HCT116 (cell line): ENCODE data around the gene SLC44A5. TPM values are rescaled to one million over a fixed set of nuclear protein-coding genes. Genes with fewer than 3 reads are reported as not detected.

Experiments used
- ATAC-seq: fragments of 200-7000 bp; cut with Tn5 transposase; 2 replicates; pipeline ENCODE4 v1.9.1; 2020; ENCODE audit warnings: mild to moderate bottlenecking, moderate library complexity
- BruUV-seq: library from RNA; stranded (reverse); fragments of 400-500 nt; replicated peaks from 2 replicates; lab custom pipeline; 2021; lab: Mats Ljungman, UMichigan
- CTCF ChIA-PET: fragments of 300-600 bp; sonication (Branson Sonifier 250); formaldehyde crosslinking; loops from one replicate; lab custom pipeline; 2021; ENCODE audit warnings: antibody characterized with exemption; lab: Charles Lee
- POLR2A ChIA-PET: fragments of 300-600, 350-600 bp; sonication (Branson Sonifier 250); formaldehyde crosslinking; loops from one replicate; lab custom pipeline; 2021; ENCODE audit warnings: antibody characterized with exemption; lab: Charles Lee
- RAD21 ChIA-PET, 2 experiments: fragments of 300-600 bp; sonication (Branson Sonifier 250); formaldehyde crosslinking; loops; one replicate each; lab custom pipeline; 2023; ENCODE audit warnings: low total read pairs in 2 of 2; ENCODE audit not compliant: uncharacterized antibody in 2 of 2, unreplicated experiment in 2 of 2, low non-redundant PET in 1 of 2; lab: Charles Lee
- DNase-seq: peaks from one replicate; pipeline ENCODE4 v3.0.0-alpha.2; 2010; ENCODE audit warnings: low read depth, low spot score
- H2AFZ ChIP-seq: fragments of 200-600 bp; shearing (Covaris generic), sonication (generic); 2 replicates; pipeline ENCODE4 v1.6.1; 2017; ENCODE audit warnings: low read depth, mixed run types, mixed read lengths, antibody characterized with exemption, low read length; ENCODE audit not compliant: poor library complexity, severe bottlenecking
- H3K27ac ChIP-seq: 2 replicates; pipeline ENCODE4 v1.5.1; 2012; ENCODE audit warnings: low read depth, low read length
- H3K27me3 ChIP-seq: fragments of 200-600 bp; sonication (generic); 2 replicates; pipeline ENCODE4 v1.6.1; 2016; ENCODE audit warnings: mixed run types, low read length, mixed read lengths; ENCODE audit not compliant: insufficient read depth
- H3K36me3 ChIP-seq, 2 experiments: fragments of 200-500 bp in 1 of 2; fragments of 200-600 bp in 1 of 2; sonication (Bioruptor generic) in 1 of 2; sonication (generic) in 1 of 2; 2 replicates each; pipeline versions ENCODE4 v1.5.1 to v1.6.1; 2014 to 2016; ENCODE audit warnings: low read length in 2 of 2, inconsistent platforms in 1 of 2, mixed read lengths in 1 of 2, mixed run types in 1 of 2; ENCODE audit not compliant: insufficient read depth in 2 of 2, control insufficient read depth in 1 of 2
- H3K4me1 ChIP-seq, 2 experiments: fragments of 200-600 bp in 1 of 2; sonication (generic) in 1 of 2; 2 replicates each; pipeline versions ENCODE4 v1.5.1 to v1.6.1; 2012 to 2017; ENCODE audit warnings: low read length in 2 of 2, inconsistent platforms in 1 of 2, mild to moderate bottlenecking in 1 of 2, mixed read lengths in 1 of 2, mixed run types in 1 of 2, moderate library complexity in 1 of 2; ENCODE audit not compliant: insufficient read depth in 2 of 2, control insufficient read depth in 1 of 2
- H3K4me2 ChIP-seq: fragments of 200-600 bp; sonication (generic); 2 replicates; pipeline ENCODE4 v1.6.1; 2017; ENCODE audit warnings: mixed run types, low read length, mixed read lengths
- H3K4me3 ChIP-seq, 2 experiments: fragments of 200-600 bp in 1 of 2; sonication (generic) in 1 of 2; replicated peaks in 1 of 2; 2 replicates each; pipeline ENCODE4 v1.5.1; 2011 to 2016; ENCODE audit warnings: low read length in 2 of 2, control low read depth in 1 of 2, low read depth in 1 of 2, mild to moderate bottlenecking in 1 of 2, mixed read lengths in 1 of 2, mixed run types in 1 of 2
- H3K79me2 ChIP-seq: fragments of 200-600 bp; sonication (generic); 2 replicates; pipeline ENCODE4 v1.6.1; 2017; ENCODE audit warnings: mild to moderate bottlenecking, mixed run types, low read length, moderate library complexity, mixed read lengths; ENCODE audit not compliant: insufficient read depth
- H3K9ac ChIP-seq: fragments of 200-600 bp; sonication (generic); 2 replicates; pipeline ENCODE4 v1.6.1; 2016; ENCODE audit warnings: low read length, mixed read lengths
- H3K9me2 ChIP-seq: fragments of 200-600 bp; sonication (generic), shearing (Covaris generic); 2 replicates; pipeline ENCODE4 v1.6.1; 2017; ENCODE audit warnings: mixed run types, mild to moderate bottlenecking, moderate library complexity; ENCODE audit not compliant: insufficient read depth
- H3K9me3 ChIP-seq, 2 experiments: fragments of 200-500 bp in 1 of 2; fragments of 200-600 bp in 1 of 2; sonication (Bioruptor generic) in 1 of 2; sonication (generic) in 1 of 2; 2 replicates each; pipeline ENCODE4 v1.6.1; 2014 to 2017; ENCODE audit warnings: low read length in 2 of 2, mixed read lengths in 2 of 2, inconsistent platforms in 1 of 2, low read depth in 1 of 2, mild to moderate bottlenecking in 1 of 2, mixed run types in 1 of 2, moderate library complexity in 1 of 2; ENCODE audit not compliant: control insufficient read depth in 1 of 2, insufficient read depth in 1 of 2
- H4K20me1 ChIP-seq: fragments of 200-600 bp; sonication (generic), shearing (Covaris generic); 2 replicates; pipeline ENCODE4 v1.6.1; 2017; ENCODE audit warnings: mixed run types, mild to moderate bottlenecking, moderate library complexity; ENCODE audit not compliant: insufficient read depth
- CEBPB ChIP-seq: IDR thresholded peaks from 2 replicates; pipeline ENCODE4 v1.6.1; 2012; ENCODE audit warnings: low read depth
- CTCF ChIP-seq, 3 experiments: fragments of 200-600 bp in 1 of 3; sonication (generic) in 1 of 3; IDR thresholded peaks in 2 of 3; conservative IDR thresholded peaks in 1 of 3; 2 replicates each; pipeline ENCODE4 v1.5.1; 2012 to 2017; ENCODE audit warnings: low read depth in 2 of 3, low read length in 2 of 3, antibody characterized with exemption in 1 of 3, borderline replicate concordance in 1 of 3, control low read depth in 1 of 3, mild to moderate bottlenecking in 1 of 3, mixed read lengths in 1 of 3, mixed run types in 1 of 3, moderate library complexity in 1 of 3; ENCODE audit not compliant: insufficient read depth in 1 of 3
- EGR1 ChIP-seq: IDR thresholded peaks from 2 replicates; pipeline ENCODE4 v1.6.1; 2012; ENCODE audit warnings: low read depth
- ELF1 ChIP-seq: IDR thresholded peaks from 2 replicates; pipeline ENCODE4 v1.6.1; 2012; ENCODE audit warnings: low read depth, borderline replicate concordance
- EZH2 ChIP-seq: fragments of 200-600 bp; sonication (generic); IDR thresholded peaks from 2 replicates; pipeline ENCODE4 v1.6.1; 2017; ENCODE audit warnings: antibody characterized with exemption, mixed run types
- EZH2phosphoT487 ChIP-seq: fragments of 200-600 bp; IDR thresholded peaks from 2 replicates; pipeline ENCODE4 v1.6.1; 2018; ENCODE audit warnings: antibody characterized with exemption, borderline replicate concordance
- FOSL1 ChIP-seq: IDR thresholded peaks from 2 replicates; pipeline ENCODE4 v1.6.1; 2012; ENCODE audit warnings: low read depth
- MAX ChIP-seq: IDR thresholded peaks from 2 replicates; pipeline ENCODE4 v1.6.1; 2012
- POLR2A ChIP-seq: IDR thresholded peaks from 2 replicates; pipeline ENCODE4 v1.7.0; 2011; ENCODE audit warnings: borderline replicate concordance; ENCODE audit not compliant: insufficient read depth, insufficient read length; ENCODE audit errors: extremely low read depth
- RAD21 ChIP-seq: IDR thresholded peaks from 2 replicates; pipeline ENCODE4 v1.6.1; 2012; ENCODE audit warnings: low read depth, mild to moderate bottlenecking
- SIN3A ChIP-seq: IDR thresholded peaks from 2 replicates; pipeline ENCODE4 v1.6.1; 2012; ENCODE audit warnings: low read depth
- ZFX ChIP-seq: fragments of 450-650 bp; IDR thresholded peaks from 2 replicates; pipeline ENCODE4 v1.6.1; 2017
- intact Hi-C: fragments of 100-400 bp; cut with micrococcal nuclease; formaldehyde crosslinking; loops from 2 replicates; pipeline ENCODE4 v1.10.0; 2022
- total RNA-seq: library from RNA; stranded (reverse); gene quantifications from one replicate; pipeline ENCODE4 v1.2.1, GENCODE V29; 2021; ENCODE audit not compliant: unreplicated experiment

Gene SLC44A5
- total RNA-seq, 1 experiment from 2014 or later: 2.4 TPM

DNA sequence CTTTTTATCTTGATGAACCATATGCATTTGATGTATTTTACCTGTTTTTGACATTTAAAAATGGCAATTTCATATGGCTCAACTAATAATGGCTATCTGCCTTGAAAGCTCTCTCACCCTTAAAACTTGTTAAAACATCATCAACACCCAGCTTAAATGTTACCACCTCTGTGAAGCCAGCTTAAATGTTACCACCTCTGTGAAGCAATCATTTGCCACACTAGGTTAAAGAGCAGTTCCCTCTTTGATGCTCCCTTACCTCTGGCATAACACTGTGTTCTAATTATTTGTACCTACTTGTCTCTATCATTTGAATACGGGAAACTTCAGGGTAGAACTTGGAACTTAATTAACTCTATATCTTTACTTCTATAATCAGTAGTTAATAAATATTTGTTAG, 294.7 kb downstream of the SLC44A5 start:
- Histone ChIP-seq H3K9ac (no peak overlapping the region), H3K27me3 (no peaks in the 10 kb centered on the region), H3K4me3 (no peak overlapping the region), H3K4me1 (no peaks in the 10 kb centered on the region), H3K36me3 (no peaks in the 10 kb centered on the region), H3K9me2 (no peaks in the 10 kb centered on the region), H3K79me2 (no peaks in the 10 kb centered on the region), H4K20me1 (no peaks in the 10 kb centered on the region), H3K27ac (no peak overlapping the region), H3K9me3 (no peaks in the 10 kb centered on the region), H2AFZ (no peak overlapping the region), H3K4me2 (no peak overlapping the region)
- DNase-seq (no peak), ATAC-seq (no peak)
- TF ChIP-seq POLR2A (no peak), SIN3A (no peak), FOSL1 (no peak), ELF1 (no peak), CTCF (IDR thresholded peaks at IDR 0.05 in 2 of 3, conservative IDR thresholded peaks at IDR 0.05 in 1 of 3; ENCODE audit: borderline replicate concordance in 1 of 3, insufficient read depth in 1 of 3, low read depth in 2 of 3, low read length in 2 of 3) (no peak), EZH2phosphoT487 (no peak), EZH2 (no peak), MAX (no peak), EGR1 (no peak), RAD21 (no peak), CEBPB (no peak), ZFX (no peak)
- ChIA-PET RAD21 (no interaction called here), CTCF (no interaction called here), POLR2A (no interaction called here)
- no TSS peak for BruUV-seq
- intact Hi-C loops: no loop called here
